H1 (cell line): ENCODE data around the gene ALOX12. TPM values are rescaled to one million over a fixed set of nuclear protein-coding genes. Genes with fewer than 3 reads are reported as not detected.

Source experiments
- ASH2L ChIP-seq: fragments of 200-600, 300-600 bp; sonication (generic); IDR thresholded peaks from one replicate; pipeline ENCODE4 v1.7.1; 2017; ENCODE audit warnings: low read length
- CBX5 ChIP-seq: fragments of 300-800, 300-1000 bp; sonication (generic); IDR thresholded peaks from 2 replicates; pipeline ENCODE4 v1.7.1; 2016; ENCODE audit warnings: antibody characterized with exemption, low read length, low read depth
- CBX8 ChIP-seq: fragments of 300-800, 300-1000 bp; sonication (generic); IDR thresholded peaks from 2 replicates; pipeline ENCODE4 v1.7.1; 2016; ENCODE audit warnings: low read depth, low read length, borderline replicate concordance
- CREB1 ChIP-seq: IDR thresholded peaks from 2 replicates; pipeline ENCODE4 v1.6.1; 2012; ENCODE audit warnings: inconsistent platforms
- CTCF ChIP-seq, 3 experiments: IDR thresholded peaks; 1 replicate in 2 of 3; 2 replicates in 1 of 3; pipeline versions ENCODE4 v1.5.1 to v1.6.1; 2011; ENCODE audit warnings: low read length in 3 of 3, mild to moderate bottlenecking in 3 of 3, inconsistent platforms in 2 of 3, low read depth in 1 of 3, moderate library complexity in 1 of 3; ENCODE audit not compliant: insufficient read depth in 1 of 3; ENCODE audit errors: control extremely low read depth in 1 of 3
- EP300 ChIP-seq, 2 experiments: IDR thresholded peaks; 1 replicate in 1 of 2; 2 replicates in 1 of 2; pipeline ENCODE4 v1.6.1; 2011 to 2012; ENCODE audit warnings: low read depth in 2 of 2, low read length in 2 of 2, mild to moderate bottlenecking in 2 of 2, borderline replicate concordance in 1 of 2, inconsistent platforms in 1 of 2, moderate library complexity in 1 of 2
- EZH2 ChIP-seq: fragments of 200-600 bp; sonication (generic); IDR thresholded peaks from 2 replicates; pipeline ENCODE4 v1.7.1; 2012; ENCODE audit warnings: low read depth, mild to moderate bottlenecking, moderate library complexity, low read length, inconsistent platforms; ENCODE audit not compliant: severe bottlenecking
- HDAC2 ChIP-seq, 2 experiments: fragments of 300-600 bp in 1 of 2; sonication (generic) in 1 of 2; IDR thresholded peaks; 2 replicates each; pipeline ENCODE4 v1.6.1; 2011 to 2012; ENCODE audit warnings: low read depth in 2 of 2, low read length in 2 of 2, mild to moderate bottlenecking in 2 of 2, moderate library complexity in 2 of 2, borderline replicate concordance in 1 of 2, inconsistent platforms in 1 of 2
- JUND ChIP-seq: IDR thresholded peaks from 2 replicates; pipeline ENCODE4 v1.6.1; 2011; ENCODE audit warnings: mild to moderate bottlenecking, improper control_type of control experiment, low read length
- NANOG ChIP-seq: IDR thresholded peaks from 2 replicates; pipeline ENCODE4 v1.6.1; 2011; ENCODE audit warnings: low read length, low read depth, mild to moderate bottlenecking, inconsistent platforms; ENCODE audit not compliant: insufficient read depth, poor library complexity, severe bottlenecking
- PHF8 ChIP-seq: fragments of 200-600 bp; sonication (generic); conservative IDR thresholded peaks from 2 replicates; pipeline ENCODE4 v1.7.1; 2012; ENCODE audit warnings: low read depth, mild to moderate bottlenecking, inconsistent platforms, low read length, moderate library complexity
- POLR2AphosphoS5 ChIP-seq: IDR thresholded peaks from 2 replicates; pipeline ENCODE4 v1.6.1; 2011; ENCODE audit warnings: low read depth, low read length
- POU5F1 ChIP-seq: IDR thresholded peaks from 2 replicates; pipeline ENCODE4 v1.6.1; 2011; ENCODE audit warnings: low read depth, mild to moderate bottlenecking, low read length, moderate library complexity
- RBBP5 ChIP-seq: IDR thresholded peaks from 2 replicates; pipeline ENCODE4 v1.7.1; 2012; ENCODE audit warnings: low read depth, mild to moderate bottlenecking, inconsistent platforms, low read length, moderate library complexity, borderline replicate concordance
- RNF2 ChIP-seq: fragments of 200-900, 300-1000 bp; sonication (generic); IDR thresholded peaks from 2 replicates; pipeline ENCODE4 v1.7.1; 2016; ENCODE audit warnings: borderline replicate concordance, low read depth, mild to moderate bottlenecking, antibody characterized with exemption, low read length; ENCODE audit not compliant: poor library complexity, severe bottlenecking; ENCODE audit errors: missing control alignments
- SIX5 ChIP-seq: IDR thresholded peaks from 2 replicates; pipeline ENCODE4 v1.6.1; 2011; ENCODE audit warnings: mild to moderate bottlenecking, low read depth, low read length
- SP1 ChIP-seq: IDR thresholded peaks from 2 replicates; pipeline ENCODE4 v1.6.1; 2011; ENCODE audit warnings: low read depth, low read length
- SP4 ChIP-seq: IDR thresholded peaks from 2 replicates; pipeline ENCODE4 v1.6.1; 2012; ENCODE audit warnings: low read length, inconsistent platforms
- SRF ChIP-seq: IDR thresholded peaks from 2 replicates; pipeline ENCODE4 v1.6.1; 2011; ENCODE audit warnings: mild to moderate bottlenecking, low read depth, low read length, moderate library complexity
- TAF7 ChIP-seq: optimal IDR thresholded peaks from 2 replicates; pipeline ENCODE3; 2011; ENCODE audit warnings: low read depth, mild to moderate bottlenecking, inconsistent platforms, low read length, moderate library complexity, borderline replicate concordance
- YY1 ChIP-seq: IDR thresholded peaks from 2 replicates; pipeline ENCODE4 v1.6.1; 2011; ENCODE audit warnings: low read depth, mild to moderate bottlenecking, low read length
- polyA plus RNA-seq, 7 experiments: library from polyadenylated mRNA; depleted of rRNA in 3 of 7; stranded (reverse) in 5 of 7; unstranded in 2 of 7; fragments of >200 nt in 5 of 7; fragments of 200-250 nt in 2 of 7; gene quantifications; 1 replicate in 5 of 7; 2 replicates in 1 of 7; 4 replicates in 1 of 7; pipeline versions ENCODE4 v1.2.1 to v1.2.3, GENCODE V29; 2011 to 2013; ENCODE audit warnings: missing spikeins in 2 of 7, mixed read lengths in 2 of 7
- total RNA-seq: library from RNA; stranded (reverse); fragmentation: NEBNext Ultra II Directional; extraction: Animal tissue kit (Norgen Biotek cat#: 25700); gene quantifications from 2 replicates; pipeline ENCODE4 v1.2.1, GENCODE V29; 2021

ALOX12 gene
- total and polyA plus RNA-seq, 2 of the 8 experiments (the other 6 are each of a cell fraction or from before 2014, with no cell fraction given), result 1.4 to 2.0 TPM

GRCh38 chr17:7023576-7024401, 27.9 kb downstream of the ALOX12 start (continued):
- no peak for TF ChIP-seq EP300 (IDR thresholded peaks at IDR 0.05; ENCODE audit: borderline replicate concordance in 1 of 2, low read depth in 2 of 2, low read length in 2 of 2)
- TF ChIP-seq SRF, result no peak
- no peak for TF ChIP-seq SIX5
- no peak for TF ChIP-seq POU5F1
- TF ChIP-seq CREB1, result peak; percentile 83
- TF ChIP-seq RBBP5, result 0 out of 2 replicates have a peak, but pooled peaks have one; percentile 60
- no peak for TF ChIP-seq CBX5
- no peak for TF ChIP-seq RNF2
- TF ChIP-seq CTCF (IDR thresholded peaks at IDR 0.05; ENCODE audit: control extremely low read depth in 1 of 3, insufficient read depth in 1 of 3, low read depth in 1 of 3, low read length in 3 of 3), result no peak
- peak; percentile 35; the same call in 1 of the 2 replicates for TF ChIP-seq JUND
- TF ChIP-seq TAF7, result no peak
- no peak for TF ChIP-seq CBX8
- no peak for TF ChIP-seq SP1
- TF ChIP-seq YY1, result no peak
- no peak for TF ChIP-seq PHF8
- no peak for TF ChIP-seq ASH2L
- TF ChIP-seq NANOG, result no peak
- TF ChIP-seq HDAC2 (IDR thresholded peaks at IDR 0.05; ENCODE audit: borderline replicate concordance in 1 of 2, low read depth in 2 of 2, low read length in 2 of 2), result no peak; a peak in 1 of 4 replicates
- TF ChIP-seq SP4, result no peak
- TF ChIP-seq EZH2, result peak; percentile 25
- no peak for TF ChIP-seq POLR2AphosphoS5
- TF ChIP-seq, all 59 proteins: peak for 10
